GM21723 (cell line): ENCODE results near the gene VSTM2L.

Experiments
- ATAC-seq: cut with Tn5 transposase; IDR thresholded peaks from one replicate; pipeline ENCODE4 v1.9.1; 2021; ENCODE audit warnings: mild to moderate bottlenecking, moderate library complexity; ENCODE audit not compliant: unreplicated experiment

VSTM2L gene

GRCh38 chr20:37899105-37900045 is 3.6 kb upstream of the VSTM2L start:
- ATAC-seq = no peak

GRCh38 chr20:37901240-37901639 is 1.7 kb upstream of the VSTM2L start:
- no peak for ATAC-seq

GRCh38 chr20:37901654-37902503 is 1.0 kb upstream of the VSTM2L start:
- no peak for ATAC-seq

GRCh38 chr20:37903317-37904007 is 535 bp downstream of the VSTM2L start:
- no peak for ATAC-seq

GRCh38 chr20:37904008-37904642 is 1.2 kb downstream of the VSTM2L start:
- ATAC-seq = no peak

GRCh38 chr20:37904845-37905373 is 2.0 kb downstream of the VSTM2L start:
- ATAC-seq = no peak

- ATAC-seq = no peak
Measured at GRCh38 chr20:37905671-37906613, 3.0 kb downstream of the VSTM2L start.

GRCh38 chr20:37907330-37907676 is 4.4 kb downstream of the VSTM2L start:
- no peak for ATAC-seq

- no peak for ATAC-seq
Measured at GRCh38 chr20:37907677-37908401, 4.9 kb downstream of the VSTM2L start.

- ATAC-seq = no peak
Measured at GRCh38 chr20:37911261-37911660, 8.3 kb downstream of the VSTM2L start.

- ATAC-seq = no peak
Measured at GRCh38 chr20:37911838-37912281, 8.9 kb downstream of the VSTM2L start.

- no peak for ATAC-seq
Measured at GRCh38 chr20:37912874-37913273, 9.9 kb downstream of the VSTM2L start.

- no peak for ATAC-seq
Measured at GRCh38 chr20:37913567-37914366, 10.8 kb downstream of the VSTM2L start.

- ATAC-seq = no peak
Measured at GRCh38 chr20:37914367-37914671, 11.4 kb downstream of the VSTM2L start.

GRCh38 chr20:37914672-37915433 is 11.9 kb downstream of the VSTM2L start:
- no peak for ATAC-seq

GRCh38 chr20:37915434-37915787 is 12.5 kb downstream of the VSTM2L start:
- ATAC-seq = no peak

- ATAC-seq = no peak
Measured at GRCh38 chr20:37915800-37916570, 13.1 kb downstream of the VSTM2L start.
